ENCODE results near the gene ZBTB16.

Gene ZBTB16

DNA sequence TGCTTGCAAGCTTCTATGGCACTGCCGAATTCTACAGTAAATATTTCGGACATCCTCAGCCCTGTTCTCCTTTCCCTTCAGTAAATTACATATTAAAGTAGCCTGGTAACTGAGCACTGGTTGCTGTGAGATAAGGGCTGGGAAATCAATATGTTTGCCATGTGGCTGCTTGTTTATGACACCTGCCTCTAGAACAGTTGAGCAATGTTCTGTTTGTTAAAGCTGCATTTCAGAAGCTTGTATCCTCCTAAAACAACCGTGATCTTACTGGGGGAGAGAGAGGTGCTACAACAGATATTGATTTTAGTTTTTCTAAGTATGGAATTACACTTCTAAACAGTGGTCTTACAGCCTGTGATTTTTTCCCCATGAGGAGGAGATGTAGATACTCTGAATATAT lies 39.4 kb downstream of the ZBTB16 start:
- in situ Hi-C loops (cut with MboI; ENCODE audit: low sequenced_read_pairs) = no loop called here

DNA sequence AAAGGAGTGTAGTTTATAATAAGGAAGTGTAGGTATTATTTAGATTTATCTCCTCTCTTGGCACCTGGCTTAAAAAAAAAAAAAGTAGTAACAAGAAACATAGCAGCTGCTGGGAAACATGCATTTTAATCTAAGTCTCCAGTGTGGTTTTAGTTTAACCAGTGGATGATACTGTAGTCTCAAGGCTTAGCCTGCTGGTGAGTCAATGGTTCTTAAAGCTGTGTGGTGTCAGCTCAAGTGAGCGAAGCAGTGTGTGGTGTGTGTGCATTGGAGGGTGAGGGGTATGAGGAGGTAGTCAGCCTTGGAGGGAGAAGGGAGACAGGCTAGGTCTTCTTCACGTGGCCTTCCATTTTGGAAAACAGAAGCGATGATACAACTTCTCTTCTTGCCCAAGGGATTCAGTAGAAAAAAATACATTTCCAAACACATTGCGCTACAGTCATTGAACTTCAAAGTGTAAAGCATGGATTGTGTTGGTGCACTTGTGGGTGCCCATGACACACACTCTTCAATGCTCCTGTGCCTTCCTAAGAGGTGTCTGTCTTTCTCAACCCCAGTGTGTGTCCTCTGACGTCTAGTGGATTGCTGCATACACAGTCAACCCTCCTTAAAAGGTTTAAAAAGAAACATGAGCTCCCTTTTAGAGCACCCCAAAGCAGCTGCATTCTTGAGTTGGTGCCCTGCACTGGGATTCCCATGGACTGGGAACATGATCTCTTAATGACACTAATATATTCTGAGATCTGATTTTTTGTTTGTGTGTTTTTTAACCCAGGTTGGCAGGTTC lies 40.1 kb downstream of the ZBTB16 start:
- in situ Hi-C loops (cut with MboI; ENCODE audit: low sequenced_read_pairs) = no loop called here

DNA sequence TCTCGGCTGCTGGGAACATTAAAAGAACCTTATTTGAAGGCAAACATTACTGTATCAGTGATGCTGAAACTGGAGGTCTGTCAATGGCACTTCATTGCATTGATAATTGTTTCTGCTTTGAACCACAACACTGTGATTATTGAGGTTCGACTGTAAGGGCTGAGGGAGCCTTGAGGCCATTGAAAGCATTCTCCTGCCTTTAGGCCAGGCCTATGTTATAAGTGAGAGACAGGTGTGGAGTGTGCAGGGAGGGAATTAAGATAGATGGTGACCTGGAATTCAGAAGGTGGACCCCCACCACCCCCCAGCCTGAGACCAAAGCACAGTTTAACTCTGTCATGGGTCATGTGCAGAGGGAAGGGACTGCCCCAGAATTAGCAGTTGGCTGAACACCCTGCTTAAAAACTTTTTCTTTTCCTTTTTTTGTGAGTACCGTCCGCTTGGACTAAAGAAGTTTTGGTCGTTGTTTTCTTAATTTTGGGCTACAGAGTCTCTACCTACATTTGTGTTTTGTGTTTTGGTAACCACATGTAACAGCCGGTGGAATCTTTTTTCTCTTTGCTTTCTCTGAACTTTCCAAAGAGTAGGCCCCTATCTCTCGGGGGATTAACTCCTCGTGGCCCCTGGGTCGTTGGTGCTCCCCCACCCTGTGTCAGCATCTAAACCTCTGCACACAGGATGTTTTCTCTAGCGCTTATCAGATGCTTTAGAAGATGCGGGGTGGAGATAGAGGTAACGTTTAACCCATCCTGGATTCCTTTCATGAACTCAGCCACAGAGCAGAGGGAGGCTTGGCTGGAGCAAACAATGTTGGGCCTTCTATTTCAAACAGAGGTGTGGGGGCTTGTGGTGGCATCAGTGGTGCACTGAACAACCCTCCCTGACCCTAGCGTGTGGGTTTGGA lies 43.7 kb downstream of the ZBTB16 start:
- in situ Hi-C loops (cut with MboI; ENCODE audit: low sequenced_read_pairs) = no loop called here

DNA sequence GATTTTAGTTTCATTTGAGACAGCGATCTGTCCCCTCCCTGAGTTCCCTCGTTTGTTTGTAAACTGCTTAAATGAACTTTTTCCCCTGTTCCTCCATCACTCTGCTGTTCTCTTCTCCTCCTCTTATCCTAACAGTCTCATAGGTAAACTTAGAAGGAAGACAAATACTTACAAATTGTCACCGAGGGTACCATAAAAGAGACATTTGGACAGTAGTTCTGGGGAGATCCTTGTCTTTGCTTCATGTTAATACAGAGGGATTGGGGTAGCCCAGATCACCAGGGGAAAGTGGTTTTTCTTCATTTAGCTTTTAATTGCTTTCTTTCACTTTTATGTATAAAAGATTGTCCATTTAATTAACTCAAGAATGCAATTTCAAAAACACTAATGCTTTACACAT lies 46.1 kb downstream of the ZBTB16 start:
- in situ Hi-C loops (cut with MboI; ENCODE audit: low sequenced_read_pairs) = no loop called here

DNA sequence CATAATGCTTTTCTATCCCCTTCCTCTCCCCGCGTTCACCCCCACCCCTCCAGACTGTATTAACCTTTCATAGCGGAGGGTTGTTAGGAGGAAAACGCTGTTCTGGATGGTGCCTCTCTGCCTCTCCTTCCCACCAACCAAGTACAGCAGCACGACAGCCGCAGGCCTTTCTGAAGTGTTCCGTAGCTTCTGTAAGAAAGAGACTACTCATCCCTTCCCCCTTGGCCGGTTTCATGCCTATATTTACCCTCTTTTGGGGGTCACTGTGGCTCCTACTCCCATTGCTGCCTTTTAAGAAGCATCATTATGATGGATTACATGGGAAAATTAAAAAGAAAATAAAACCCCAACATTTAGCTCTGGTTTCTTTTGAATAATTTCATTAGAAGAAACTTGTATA lies 46.5 kb downstream of the ZBTB16 start:
- in situ Hi-C loops (cut with MboI; ENCODE audit: low sequenced_read_pairs) = no loop called here

DNA sequence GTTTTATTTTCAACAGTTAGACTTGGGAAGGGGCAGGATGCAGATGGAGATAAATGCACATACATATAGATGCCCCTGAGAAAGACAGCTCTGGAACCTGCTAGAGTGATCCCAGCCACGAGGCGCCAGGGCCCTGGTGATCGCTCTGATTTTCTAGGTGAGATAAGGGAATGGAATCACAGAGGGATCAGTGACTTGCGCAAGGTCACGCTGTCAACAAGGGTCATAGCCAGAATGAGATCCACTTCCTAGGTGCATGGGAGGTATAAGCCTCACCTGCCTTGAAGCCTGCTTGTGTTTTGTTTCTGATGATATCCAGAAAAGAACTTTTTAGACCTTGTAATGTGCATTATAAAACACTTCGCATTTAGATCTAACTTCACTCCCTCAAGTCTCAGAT lies 47.5 kb downstream of the ZBTB16 start:
- in situ Hi-C loops (cut with MboI; ENCODE audit: low sequenced_read_pairs) = no loop called here

DNA sequence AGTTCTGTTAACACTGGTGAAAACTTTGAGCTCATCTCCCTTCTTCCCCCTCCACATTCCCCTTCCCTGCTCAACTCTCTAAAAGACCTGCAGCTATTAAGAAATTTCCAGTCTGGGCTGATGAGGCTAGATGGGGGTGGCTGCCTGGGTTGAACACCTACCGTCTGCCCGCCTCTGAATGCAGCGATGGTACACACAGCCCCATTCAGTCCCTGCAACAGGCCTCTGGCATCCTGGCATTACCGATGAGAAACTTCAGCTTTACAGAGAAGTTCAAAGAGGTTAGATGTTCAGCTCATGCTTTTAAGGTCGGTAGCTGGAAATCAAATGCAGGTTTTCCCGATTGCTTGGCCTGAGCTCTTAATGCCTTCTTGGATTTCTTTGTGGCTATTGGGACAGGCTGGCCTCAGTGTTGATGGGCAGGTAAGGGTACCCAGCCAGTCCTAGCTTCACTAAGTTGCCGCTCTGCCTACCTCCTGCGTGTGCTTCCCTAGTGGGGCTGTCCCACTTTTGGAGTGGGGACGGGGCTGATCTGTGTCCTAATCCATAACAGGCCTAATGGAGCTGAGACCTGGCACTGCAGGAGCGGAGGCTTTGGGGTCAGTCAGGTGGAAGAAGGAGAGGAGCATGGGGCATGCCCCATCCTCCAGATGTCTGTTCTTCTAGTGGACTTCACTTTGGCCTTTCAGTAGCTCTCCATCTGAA lies 49.1 kb downstream of the ZBTB16 start:
- in situ Hi-C loops (cut with MboI; ENCODE audit: low sequenced_read_pairs) = no loop called here

DNA sequence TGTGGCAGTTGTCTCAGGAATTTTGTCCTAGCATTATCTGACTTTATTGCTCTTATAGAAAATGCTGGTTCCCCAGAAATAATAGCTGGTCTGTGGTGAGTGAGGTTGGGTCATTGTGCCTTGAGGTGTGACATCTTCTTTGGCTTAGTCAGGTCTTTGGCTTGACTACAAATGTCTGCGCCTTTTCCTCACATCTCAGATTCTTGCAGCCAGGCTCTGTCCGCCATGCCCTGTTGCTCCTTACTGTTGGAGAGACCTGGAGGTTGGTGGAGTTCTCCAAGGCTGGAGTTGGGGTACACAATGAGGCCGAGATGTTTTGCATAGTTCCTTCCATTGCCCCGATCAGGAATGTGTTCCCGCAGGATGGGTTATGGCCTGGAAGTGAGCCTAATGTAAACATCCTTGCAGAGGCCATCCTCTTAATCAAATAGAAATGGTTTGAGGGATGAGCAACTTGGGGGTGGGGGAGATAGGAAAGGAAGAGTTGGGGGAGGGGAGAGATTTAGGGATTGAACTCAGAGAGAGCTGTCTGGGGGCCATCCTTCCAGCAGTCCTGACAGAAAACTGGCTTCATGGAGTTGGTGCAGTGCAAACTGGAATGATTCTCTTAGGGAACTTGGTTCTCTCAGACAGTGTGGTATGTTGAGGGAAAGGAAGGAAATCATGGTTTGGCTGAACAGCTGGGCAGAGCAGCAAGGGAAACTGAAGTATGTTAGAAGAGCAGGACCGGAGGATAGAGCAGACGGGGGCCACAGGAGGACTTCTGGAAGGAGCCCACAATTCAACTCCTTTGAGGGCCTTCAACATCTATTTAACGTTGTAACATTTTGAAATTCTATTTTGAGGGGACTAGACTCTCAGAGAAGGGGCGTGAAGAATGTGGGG lies 49.9 kb downstream of the ZBTB16 start:
- in situ Hi-C loops (cut with MboI; ENCODE audit: low sequenced_read_pairs) = no loop called here

DNA sequence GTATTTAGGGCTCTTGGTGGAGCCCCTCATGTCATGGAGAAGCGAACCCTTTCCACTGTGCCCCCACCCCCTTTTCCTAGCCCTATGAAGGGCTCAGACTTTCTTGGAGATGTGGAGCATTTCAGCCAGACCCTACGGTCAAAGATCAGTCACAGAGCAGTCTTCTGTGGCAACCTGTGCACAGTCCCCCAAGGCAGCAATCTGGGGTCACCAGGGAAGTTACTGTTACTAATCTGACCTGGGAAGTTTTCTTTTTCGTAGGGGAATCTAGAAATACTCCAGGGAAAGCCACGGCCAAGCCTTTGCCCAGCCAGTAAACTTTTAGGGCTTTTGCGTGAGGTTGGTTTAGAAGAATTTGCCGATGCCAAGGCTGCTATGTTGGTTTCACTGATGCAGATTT lies 50.6 kb downstream of the ZBTB16 start:
- in situ Hi-C loops (cut with MboI; ENCODE audit: low sequenced_read_pairs) = no loop called here

DNA sequence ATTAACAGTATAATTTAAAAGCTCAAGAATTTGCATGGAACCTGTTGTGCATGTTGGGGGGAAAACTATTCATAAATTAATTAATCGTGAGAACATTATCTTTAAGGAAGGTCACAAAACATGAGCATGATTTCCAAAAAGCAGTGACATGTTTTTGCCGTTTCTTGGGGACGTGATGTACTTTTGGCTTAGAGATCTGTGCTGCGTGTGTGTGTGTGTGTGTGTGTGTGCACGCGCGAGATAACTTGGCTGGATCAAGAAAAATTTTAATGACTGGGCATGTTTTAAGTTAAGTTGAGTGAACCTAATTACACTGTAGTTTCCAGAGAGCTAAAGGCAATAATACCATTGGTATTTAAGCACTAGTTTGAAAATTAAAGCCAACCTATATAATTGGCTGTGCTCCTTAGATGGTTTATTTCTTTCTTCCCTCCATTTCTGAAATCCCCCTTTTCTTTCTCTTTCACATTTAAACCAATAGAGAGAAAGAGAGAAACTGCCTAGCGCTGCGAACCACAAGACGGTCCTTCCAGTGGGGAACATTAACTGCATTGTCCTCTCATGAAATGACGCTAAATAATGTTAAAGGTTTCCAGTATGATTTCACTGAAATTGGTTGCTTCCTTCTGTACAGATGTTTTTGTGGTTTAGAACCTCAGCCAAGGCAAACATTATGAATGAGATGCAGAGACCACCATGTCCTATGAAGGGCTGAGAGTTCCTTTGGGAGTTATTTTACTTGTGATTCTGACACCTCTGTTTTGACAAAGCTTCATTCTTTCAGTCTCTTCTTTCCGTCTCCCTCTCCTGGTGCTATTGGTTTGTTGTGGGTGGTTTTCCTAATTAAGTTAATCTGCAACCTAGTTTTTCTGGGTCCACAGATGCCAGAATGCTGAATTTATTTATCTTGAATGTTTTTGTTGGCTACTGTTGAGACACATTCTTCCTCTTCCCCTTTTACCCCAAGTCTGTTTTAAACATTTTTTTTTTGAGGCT lies 51.7 kb downstream of the ZBTB16 start:
- in situ Hi-C loops (cut with MboI; ENCODE audit: low sequenced_read_pairs) = no loop called here

DNA sequence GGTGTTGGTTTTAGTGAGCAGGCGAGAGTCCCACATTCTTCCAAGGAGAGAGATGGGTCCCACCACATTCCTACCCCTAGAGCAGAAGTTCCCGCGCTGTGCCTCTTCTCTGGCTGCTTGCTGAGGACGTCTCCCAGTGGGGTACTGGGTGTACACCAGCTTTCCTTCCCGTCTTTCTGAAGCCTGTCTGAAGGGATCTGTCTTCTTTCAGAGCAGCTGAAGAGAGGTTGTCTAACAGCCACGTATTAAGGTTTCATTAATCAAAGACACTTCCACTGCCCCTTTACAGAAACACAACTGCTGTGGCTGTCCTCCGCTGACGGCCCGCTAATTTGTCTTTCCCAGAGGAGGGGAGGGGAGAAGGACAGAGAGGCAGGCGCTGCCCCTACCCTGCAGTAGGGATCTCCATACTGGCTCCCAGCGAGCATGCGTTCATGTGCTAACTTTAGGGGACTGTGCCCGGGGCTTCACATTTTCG lies 56.0 kb downstream of the ZBTB16 start:
- in situ Hi-C loops (cut with MboI; ENCODE audit: low sequenced_read_pairs) = no loop called here

DNA sequence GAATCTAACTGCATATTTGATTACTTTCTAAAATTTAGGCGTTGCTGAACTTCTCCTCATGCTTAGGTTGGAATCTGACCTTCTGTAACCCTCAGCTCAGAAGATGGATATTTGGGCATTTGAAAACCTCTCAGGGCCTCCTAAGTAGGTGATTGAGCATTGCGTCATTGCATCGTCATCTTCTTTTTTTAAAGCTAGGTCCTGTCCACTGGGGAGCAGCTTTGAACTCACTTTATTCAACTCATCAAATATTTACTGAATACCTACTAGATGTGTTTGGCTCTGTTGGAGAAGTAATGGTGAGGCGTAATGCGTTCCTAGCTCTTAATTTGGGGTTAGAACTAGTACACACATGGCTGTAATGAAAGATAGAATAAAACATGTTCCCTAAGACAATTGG lies 56.8 kb downstream of the ZBTB16 start:
- in situ Hi-C loops (cut with MboI; ENCODE audit: low sequenced_read_pairs) = no loop called here

DNA sequence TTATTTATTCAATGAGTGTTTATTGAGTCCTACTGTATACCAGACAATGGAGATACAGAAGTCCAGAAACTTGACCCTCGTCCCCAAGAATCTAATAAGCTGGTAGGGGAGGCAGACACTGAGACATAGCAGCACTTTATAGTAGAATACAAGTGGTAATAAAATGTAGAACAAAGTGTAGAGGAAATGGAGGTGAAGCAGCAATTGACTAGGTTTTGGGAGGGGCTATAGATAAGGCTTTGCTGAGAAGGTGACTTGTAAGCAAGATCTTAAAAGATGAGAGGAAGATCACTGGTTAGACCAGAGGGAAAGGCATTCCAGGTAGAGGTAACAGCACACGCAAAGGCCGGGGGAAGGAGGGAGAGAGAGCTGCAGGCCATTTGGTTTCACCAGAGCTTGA lies 57.3 kb downstream of the ZBTB16 start:
- in situ Hi-C loops (cut with MboI; ENCODE audit: low sequenced_read_pairs) = no loop called here

DNA sequence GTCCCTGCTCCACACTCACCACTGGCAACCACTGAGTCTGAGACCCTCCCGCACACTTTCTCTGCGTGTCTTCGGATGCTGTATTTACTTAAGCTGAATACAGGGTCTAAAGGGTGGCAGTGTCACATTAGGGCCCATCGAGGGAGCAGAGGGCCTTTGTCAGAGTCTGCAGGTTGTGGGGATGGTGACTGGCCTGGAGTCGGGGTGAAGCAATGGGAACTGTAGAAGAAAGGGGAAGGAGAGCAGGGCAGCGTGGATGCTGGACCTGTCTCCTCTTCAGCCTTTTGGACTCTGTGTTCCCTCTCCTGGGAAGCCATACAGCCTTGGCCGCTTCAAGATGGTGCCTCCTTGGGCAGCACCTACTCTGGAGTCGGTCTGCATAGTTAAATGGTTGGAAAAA lies 61.1 kb downstream of the ZBTB16 start:
- in situ Hi-C loops (cut with MboI; ENCODE audit: low sequenced_read_pairs) = no loop called here

DNA sequence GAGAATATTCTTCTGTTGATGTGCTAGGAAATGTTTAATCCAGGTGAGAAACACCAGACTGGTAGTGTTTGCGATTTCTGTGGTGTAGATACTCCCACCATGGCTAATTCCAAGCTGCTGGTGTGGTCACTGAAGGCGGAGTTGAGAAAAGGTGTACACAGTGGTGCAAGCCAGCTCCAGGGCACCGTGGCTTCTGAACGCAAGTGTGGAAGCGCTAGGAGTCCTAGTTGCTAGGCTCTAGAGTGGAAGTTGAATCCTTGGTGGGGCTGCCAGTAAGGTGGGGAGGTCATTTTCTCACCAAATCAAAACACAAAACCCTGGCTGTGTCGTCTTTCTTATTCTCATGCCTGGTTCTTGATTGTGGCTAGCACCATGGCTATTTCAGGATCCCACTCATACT lies 61.6 kb downstream of the ZBTB16 start:
- in situ Hi-C loops (cut with MboI; ENCODE audit: low sequenced_read_pairs) = no loop called here

DNA sequence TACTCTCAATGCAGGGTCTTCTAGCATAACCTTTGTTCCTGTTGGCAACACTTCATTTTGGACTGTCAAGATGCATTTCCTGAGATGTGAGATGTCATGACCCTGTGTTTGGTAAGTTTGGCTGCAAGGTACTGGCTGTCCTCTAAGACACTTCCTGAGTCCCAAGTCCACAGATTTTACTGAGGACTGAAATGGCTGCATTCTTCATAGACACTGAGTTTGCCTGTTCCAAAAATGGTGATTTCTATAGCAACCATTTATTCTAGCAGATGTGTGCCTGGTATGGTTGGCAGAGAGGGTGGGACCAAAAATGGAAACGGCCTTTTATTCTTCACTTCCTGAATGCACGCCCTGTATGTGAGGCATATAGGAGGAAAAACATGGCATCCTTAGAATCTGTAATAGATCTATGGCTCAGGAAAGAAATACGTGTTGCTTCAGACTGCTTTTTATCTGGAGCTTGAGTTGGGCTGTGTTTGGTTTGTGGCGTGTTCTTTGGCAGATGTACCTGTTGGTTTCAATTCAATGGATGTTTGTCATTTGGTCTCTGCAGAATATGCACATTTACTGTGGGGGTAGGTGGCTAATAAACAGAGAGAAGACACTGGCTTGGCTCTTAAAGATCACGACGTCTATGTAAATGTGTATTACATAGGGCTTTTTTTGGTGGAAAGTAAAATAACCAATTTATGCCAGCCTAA lies 62.4 kb downstream of the ZBTB16 start:
- in situ Hi-C loops (cut with MboI; ENCODE audit: low sequenced_read_pairs) = no loop called here

DNA sequence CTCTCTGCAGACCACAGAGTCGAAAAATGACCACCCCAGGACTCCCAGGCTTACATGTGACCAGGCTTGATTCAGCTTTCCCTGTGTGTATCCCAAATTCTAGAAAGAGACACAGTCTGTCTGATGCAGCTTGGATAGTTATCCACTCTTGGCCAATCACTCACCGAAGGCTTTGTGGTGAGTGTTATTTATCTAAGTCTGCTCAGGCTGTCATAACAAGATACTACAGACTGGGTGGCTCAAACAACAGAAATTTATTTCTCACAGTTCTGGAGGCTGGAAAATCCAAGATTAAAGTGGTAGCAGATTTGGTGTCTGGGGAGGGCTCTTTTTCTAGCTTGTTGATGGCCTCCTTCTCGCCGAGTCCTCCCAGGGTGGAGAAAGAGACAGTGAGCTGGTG lies 63.2 kb downstream of the ZBTB16 start:
- in situ Hi-C loops (cut with MboI; ENCODE audit: low sequenced_read_pairs) = no loop called here

DNA sequence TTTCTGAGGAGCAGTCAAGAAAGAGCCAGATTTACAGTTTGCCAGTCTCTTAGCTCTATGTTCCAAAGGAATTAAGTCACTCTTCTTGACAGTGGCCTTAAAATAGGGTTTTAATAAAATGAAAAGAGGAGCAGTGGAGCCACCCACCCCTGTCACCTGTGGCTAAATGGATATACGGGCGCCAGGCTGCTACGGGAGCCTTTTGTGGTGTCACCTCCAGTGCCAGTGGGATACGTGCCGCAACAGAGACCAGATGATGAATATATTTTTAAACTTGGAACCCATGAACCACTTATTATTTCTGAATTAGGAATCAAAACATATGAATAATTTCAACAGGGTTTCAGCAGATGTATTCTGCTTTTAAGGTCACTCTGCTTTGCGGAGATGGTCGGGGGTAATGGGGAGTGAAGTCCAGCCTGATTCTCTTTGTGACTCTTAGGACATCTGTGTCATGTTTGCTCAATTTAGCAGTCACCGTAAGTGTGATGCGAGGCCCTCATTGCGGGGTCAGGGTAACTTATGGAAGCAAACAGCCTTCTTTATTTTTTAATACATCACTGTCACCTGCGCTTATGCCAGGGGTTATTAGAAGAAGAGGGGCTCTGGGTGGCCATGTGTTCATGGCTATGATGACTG lies 64.3 kb downstream of the ZBTB16 start:
- in situ Hi-C loops (cut with MboI; ENCODE audit: low sequenced_read_pairs) = no loop called here
